Stomach (tissue), 9 donors: ENCODE measurements around the gene RPS5. TPM values are rescaled to one million over a fixed set of nuclear protein-coding genes. Genes with fewer than 3 reads are reported as not detected.
A peak's percentile ranks its signal among the peaks of the same experiment; 100 is the strongest.
"Not testable (repeated sequence)": the region's sequence is repeated elsewhere in the genome, so short reads cannot be mapped to it uniquely, and the experiment has no call there.

Experiments used
- DNase-seq, 2 donors: peaks; one replicate each; pipeline versions ENCODE4 v3.0.0 to v3.0.0-alpha.2; 2013 to 2019
- H3K27ac ChIP-seq, 5 donors: fragments of 200-600 bp in 4 of 5; sonication (generic) in 4 of 5; one replicate each; pipeline ENCODE4 v1.5.1; 2013 to 2019; ENCODE audit warnings: mild to moderate bottlenecking in 1 of 5, moderate library complexity in 1 of 5
- H3K27me3 ChIP-seq, 3 donors: fragments of 200-600 bp; sonication (generic); one replicate each; pipeline ENCODE4 v1.5.1; 2017 to 2019; ENCODE audit warnings: mixed run types in 1 of 3
- H3K36me3 ChIP-seq, 4 donors: fragments of 200-600 bp; sonication (generic); 1 replicate in 3 of 4; 2 replicates in 1 of 4; pipeline ENCODE4 v1.5.1; 2016 to 2019
- H3K4me1 ChIP-seq, 4 donors: fragments of 200-600 bp; sonication (generic); one replicate each; pipeline ENCODE4 v1.5.1; 2016 to 2019
- H3K4me3 ChIP-seq, 4 donors: fragments of 200-600 bp; sonication (generic) in 3 of 4; one replicate each; pipeline ENCODE4 v1.5.1; 2016 to 2019; ENCODE audit warnings: mild to moderate bottlenecking in 1 of 4
- H3K9me3 ChIP-seq, 4 donors: fragments of 200-600 bp; sonication (generic); one replicate each; pipeline ENCODE4 v1.5.1; 2016 to 2019
- EP300 ChIP-seq: sonication (generic); formaldehyde crosslinking; IDR thresholded peaks from one replicate; pipeline ENCODE4 v1.6.1; 2017; ENCODE audit warnings: antibody characterized with exemption
- POLR2A ChIP-seq, 4 donors: fragments of 450-650 bp; IDR thresholded peaks; one replicate each; pipeline ENCODE4 v1.6.1; 2016; ENCODE audit warnings: antibody characterized with exemption in 4 of 4, control low read depth in 2 of 4, mild to moderate bottlenecking in 1 of 4, moderate library complexity in 1 of 4
- POLR2AphosphoS5 ChIP-seq, 3 donors: sonication (generic); formaldehyde crosslinking; IDR thresholded peaks; one replicate each; pipeline ENCODE4 v1.6.1; 2016; ENCODE audit warnings: antibody characterized with exemption in 3 of 3
- WGBS, 5 donors: extraction: QIAGEN DNeasy Blood & Tissue Kit in 3 of 5; methylation state at CpG; one replicate each; pipeline versions ENCODE4 v1.1.5 to v1.1.7; 2013 to 2018; 5-methylcytosine and 5-hydroxymethylcytosine counted together
- intact Hi-C: fragments of 100-400 bp; cut with DNase I; formaldehyde crosslinking; loops from one replicate; pipeline ENCODE4 v1.15.1; 2023; ENCODE audit warnings: low total_unique reads
- polyA plus RNA-seq, 3 donors: library from polyadenylated mRNA; stranded (reverse); fragments of 200-250 nt; gene quantifications; one replicate each; pipeline ENCODE4 v1.2.3, GENCODE V29; 2013
- small RNA-seq, 4 donors: library from RNA; depleted of rRNA; stranded (forward); fragments of <200 nt; gene quantifications; one replicate each; pipeline ENCODE3, GENCODE V24; 2016
- total RNA-seq, 5 donors: library from RNA; depleted of rRNA; stranded (reverse); fragments of >200 nt; gene quantifications; one replicate each; pipeline versions ENCODE4 v1.1.0 to v1.2.3, GENCODE V29; 2014 to 2016
- TF ChIP-seq, protein P1 (sequence below), 7 experiments: fragments of 450-650 bp in 4 of 7; fragments of 200-600 bp in 3 of 7; sonication (generic) in 3 of 7; IDR thresholded peaks; one replicate each; pipeline ENCODE4 v1.5.1; 2016 to 2019; ENCODE audit warnings: antibody characterized with exemption in 7 of 7, control low read depth in 2 of 7, mild to moderate bottlenecking in 1 of 7
- donor health status: healthy with polysubstance abuse.
- donor health status: Bipolar disorder and iron deficiency.
- donor health status: healthy.

RPS5 gene
- total and polyA plus RNA-seq, 8 donors, result 801 to 2,322 (median 1,502) TPM

DNA sequence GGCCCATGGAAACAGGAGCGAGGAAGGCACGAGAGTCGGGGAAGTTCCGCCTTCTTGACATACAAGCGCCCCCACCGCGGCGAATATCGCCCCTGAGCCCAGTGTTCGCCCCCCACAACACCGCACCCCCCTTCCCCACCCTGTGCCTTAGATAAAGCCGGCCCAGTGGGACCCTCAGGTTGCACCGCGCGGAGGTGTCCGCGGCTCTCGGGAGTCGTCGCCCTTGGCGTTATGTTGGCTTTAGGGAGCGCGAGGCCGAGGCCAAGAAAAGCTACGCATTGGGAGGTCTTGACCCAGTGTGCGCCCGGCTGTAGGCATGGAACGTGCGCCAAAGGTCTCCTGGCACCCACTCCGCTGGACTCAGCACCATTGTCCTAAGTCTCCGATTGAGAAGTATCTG lies 53.5 kb downstream of the RPS5 start:
- no peak for DNase-seq
- Histone ChIP-seq H3K9me3 (peaks cover 26 to 53% (median 39%) of the 10 kb centered on the region in 4 donors), H3K27ac (peak overlapping the region; percentile 67 to 88 (median 80)), H3K4me1 (peaks cover 10 to 23% (median 20%) of the 10 kb centered on the region in 4 donors), H3K27me3 (no peaks in the 10 kb centered on the region), H3K36me3 (peaks cover 14 to 30% (median 26%) of the 10 kb centered on the region in 4 donors), H3K4me3 (peak overlapping the region; percentile 70 to 95 (median 72))
- TF ChIP-seq POLR2A (IDR thresholded peaks at IDR 0.05) (no peak), POLR2AphosphoS5 (IDR thresholded peaks at IDR 0.05) (no peak), EP300 (no peak)
- TF ChIP-seq, protein P1, sequence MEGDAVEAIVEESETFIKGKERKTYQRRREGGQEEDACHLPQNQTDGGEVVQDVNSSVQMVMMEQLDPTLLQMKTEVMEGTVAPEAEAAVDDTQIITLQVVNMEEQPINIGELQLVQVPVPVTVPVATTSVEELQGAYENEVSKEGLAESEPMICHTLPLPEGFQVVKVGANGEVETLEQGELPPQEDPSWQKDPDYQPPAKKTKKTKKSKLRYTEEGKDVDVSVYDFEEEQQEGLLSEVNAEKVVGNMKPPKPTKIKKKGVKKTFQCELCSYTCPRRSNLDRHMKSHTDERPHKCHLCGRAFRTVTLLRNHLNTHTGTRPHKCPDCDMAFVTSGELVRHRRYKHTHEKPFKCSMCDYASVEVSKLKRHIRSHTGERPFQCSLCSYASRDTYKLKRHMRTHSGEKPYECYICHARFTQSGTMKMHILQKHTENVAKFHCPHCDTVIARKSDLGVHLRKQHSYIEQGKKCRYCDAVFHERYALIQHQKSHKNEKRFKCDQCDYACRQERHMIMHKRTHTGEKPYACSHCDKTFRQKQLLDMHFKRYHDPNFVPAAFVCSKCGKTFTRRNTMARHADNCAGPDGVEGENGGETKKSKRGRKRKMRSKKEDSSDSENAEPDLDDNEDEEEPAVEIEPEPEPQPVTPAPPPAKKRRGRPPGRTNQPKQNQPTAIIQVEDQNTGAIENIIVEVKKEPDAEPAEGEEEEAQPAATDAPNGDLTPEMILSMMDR (IDR thresholded peaks at IDR 0.05), result no peak
- intact Hi-C loops, result no loop called here
- 12 to 40% (median 20%) methylated on average over 14 to 31 of the region's 31 CpGs for WGBS, 5 donors

DNA sequence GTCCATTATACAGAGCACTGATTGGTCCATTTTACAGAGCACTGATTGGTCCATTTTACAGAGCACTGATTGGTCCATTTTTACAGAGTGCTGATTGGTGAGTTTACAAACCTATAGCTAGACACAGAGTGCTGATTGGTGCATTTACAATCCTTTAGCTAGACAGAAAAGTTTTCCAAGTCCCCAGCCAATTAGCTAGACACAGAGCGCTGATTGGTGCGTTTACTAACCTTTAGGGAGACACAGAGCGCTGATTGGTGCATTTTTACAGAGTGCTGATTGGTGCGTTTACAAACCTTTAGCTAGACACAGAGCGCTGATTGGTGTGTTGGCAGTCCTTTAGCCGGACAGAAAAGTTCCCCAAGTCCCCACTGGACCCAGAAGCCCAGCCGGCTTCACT lies 55.9 kb downstream of the RPS5 start:
- H3K4me3 ChIP-seq, DNase-seq, H3K27ac ChIP-seq, intact Hi-C loops, H3K36me3 ChIP-seq: not testable (repeated sequence)
- H3K27me3 ChIP-seq, result peaks cover 0 to 12% (median 0%) of the 10 kb centered on the region in 3 donors
- peaks cover 10 to 28% (median 14%) of the 10 kb centered on the region in 4 donors for H3K9me3 ChIP-seq
- 84 to 92% (median 89%) methylated on average over 7 of the region's 7 CpGs for WGBS, 5 donors
- H3K4me1 ChIP-seq, result peaks cover 10 to 23% (median 20%) of the 10 kb centered on the region in 4 donors

Small RNA genes lying within 50 kb of the gene (small RNA-seq; reads per million reads assigned to genes)
- gene MIR4754 (0 reads per million in 4 donors), gene RNA5SP473 (0 to 0.20 (median 0.04) reads per million in 4 donors)

Other genes with a start within 250 kb of the RPS5 start
- gene ZNF329, start 236.5 kb upstream of the RPS5 start, total RNA-seq, result 10 to 100 TPM in 1 of 5 donors, 1 to 10 TPM in 3, under 1 TPM in 1; 0.58 to 18.2 (median 4.9) TPM
- gene ZNF329, start 236.5 kb upstream of the RPS5 start, polyA plus RNA-seq, result 1 to 10 TPM; 3.3 to 3.9 (median 3.4) TPM
- gene ZNF274, start 204.2 kb upstream of the RPS5 start, total RNA-seq, result 10 to 100 TPM in 4 of 5 donors, 1 to 10 TPM in 1; 6.2 to 46.9 (median 28.6) TPM
- 10 to 100 TPM in 2 of 3 donors, 1 to 10 TPM in 1; 5.9 to 16.1 (median 12.2) TPM for gene ZNF274, start 204.2 kb upstream of the RPS5 start, polyA plus RNA-seq
- 10 to 100 TPM in 4 of 5 donors, 1 to 10 TPM in 1; 9.6 to 60.7 (median 34.8) TPM for gene ZNF544, start 158.4 kb upstream of the RPS5 start, total RNA-seq
- gene ZNF544, start 158.4 kb upstream of the RPS5 start, polyA plus RNA-seq, result 10 to 100 TPM in 2 of 3 donors, 1 to 10 TPM in 1; 9.5 to 17.7 (median 17.0) TPM
- 1 to 10 TPM; 1.4 to 9.0 (median 4.9) TPM for gene ZNF8, start 108.3 kb upstream of the RPS5 start, total RNA-seq
- 1 to 10 TPM in 1 of 3 donors, under 1 TPM in 2; 0.81 to 1.1 (median 0.95) TPM for gene ZNF8, start 108.3 kb upstream of the RPS5 start, polyA plus RNA-seq
- 10 to 100 TPM; 25.2 to 93.6 (median 48.4) TPM for gene ERVK3-1, start 81.9 kb upstream of the RPS5 start, total RNA-seq
- 10 to 100 TPM; 25.0 to 45.1 (median 35.1) TPM for gene ERVK3-1, start 81.9 kb upstream of the RPS5 start, polyA plus RNA-seq
- 1 to 10 TPM in 3 of 5 donors, under 1 TPM in 1, not detected in 1; 0.45 to 5.2 (median 1.6) TPM for gene ZSCAN22, start 60.3 kb upstream of the RPS5 start, total RNA-seq
- gene ZSCAN22, start 60.3 kb upstream of the RPS5 start, polyA plus RNA-seq, result 1 to 10 TPM in 1 of 3 donors, under 1 TPM in 2; 0.75 to 1.4 (median 0.83) TPM
- 10 to 100 TPM in 1 of 5 donors, 1 to 10 TPM in 2, not detected in 2; 1.1 to 30.9 (median 1.7) TPM for gene A1BG, start 33.8 kb upstream of the RPS5 start, total RNA-seq
- gene A1BG, start 33.8 kb upstream of the RPS5 start, polyA plus RNA-seq, result 10 to 100 TPM; 19.7 to 61.7 (median 33.8) TPM
- 10 to 100 TPM in 1 of 5 donors, 1 to 10 TPM in 2, under 1 TPM in 1, not detected in 1; 0.14 to 12.3 (median 3.2) TPM for gene ZNF497, start 24.5 kb upstream of the RPS5 start, total RNA-seq
- 1 to 10 TPM in 1 of 3 donors, under 1 TPM in 2; 0.12 to 1.0 (median 0.46) TPM for gene ZNF497, start 24.5 kb upstream of the RPS5 start, polyA plus RNA-seq
- 1 to 10 TPM in 4 of 5 donors, not detected in 1; 1.8 to 8.5 (median 2.3) TPM for gene ZNF837, start 6.2 kb upstream of the RPS5 start, total RNA-seq
- gene ZNF837, start 6.2 kb upstream of the RPS5 start, polyA plus RNA-seq, result 1 to 10 TPM; 2.3 to 3.0 (median 2.4) TPM
- gene RNF225, start 8.4 kb downstream of the RPS5 start, total RNA-seq, result not detected
- under 1 TPM in 1 of 3 donors, not detected in 2; 0.13 TPM for gene RNF225, start 8.4 kb downstream of the RPS5 start, polyA plus RNA-seq
- 100 to 1,000 TPM in 1 of 5 donors, 10 to 100 TPM in 2, 1 to 10 TPM in 1, not detected in 1; 5.4 to 114 (median 17.2) TPM for gene ZNF584, start 21.4 kb downstream of the RPS5 start, total RNA-seq
- 10 to 100 TPM in 1 of 3 donors, 1 to 10 TPM in 2; 5.6 to 10.8 (median 6.8) TPM for gene ZNF584, start 21.4 kb downstream of the RPS5 start, polyA plus RNA-seq
- gene ZNF132, start 52.9 kb downstream of the RPS5 start, total RNA-seq, result 1 to 10 TPM; 3.0 to 8.9 (median 6.4) TPM
- 1 to 10 TPM in 2 of 3 donors, under 1 TPM in 1; 0.68 to 1.2 (median 1.1) TPM for gene ZNF132, start 52.9 kb downstream of the RPS5 start, polyA plus RNA-seq
- 10 to 100 TPM in 1 of 5 donors, 1 to 10 TPM in 2, under 1 TPM in 1, not detected in 1; 0.58 to 12.6 (median 6.5) TPM for gene ZNF324B, start 64.4 kb downstream of the RPS5 start, total RNA-seq
- gene ZNF324B, start 64.4 kb downstream of the RPS5 start, polyA plus RNA-seq, result 1 to 10 TPM; 1.6 to 2.3 (median 1.7) TPM
- gene ZNF324, start 79.8 kb downstream of the RPS5 start, total RNA-seq, result 10 to 100 TPM in 1 of 5 donors, 1 to 10 TPM in 4; 5.8 to 11.9 (median 8.5) TPM
- gene ZNF324, start 79.8 kb downstream of the RPS5 start, polyA plus RNA-seq, result 1 to 10 TPM; 1.7 to 3.0 (median 2.3) TPM
- gene ZNF446, start 89.1 kb downstream of the RPS5 start, total RNA-seq, result 10 to 100 TPM in 1 of 5 donors, 1 to 10 TPM in 4; 4.6 to 26.1 (median 5.3) TPM
- gene ZNF446, start 89.1 kb downstream of the RPS5 start, polyA plus RNA-seq, result 10 to 100 TPM in 1 of 3 donors, 1 to 10 TPM in 2; 7.1 to 13.0 (median 9.2) TPM
- gene SLC27A5, start 124.7 kb downstream of the RPS5 start, total RNA-seq, result 1 to 10 TPM in 3 of 5 donors, under 1 TPM in 1, not detected in 1; 0.87 to 3.3 (median 1.3) TPM
- 10 to 100 TPM in 2 of 3 donors, 1 to 10 TPM in 1; 8.4 to 18.4 (median 16.0) TPM for gene SLC27A5, start 124.7 kb downstream of the RPS5 start, polyA plus RNA-seq
- gene ZBTB45, start 132.5 kb downstream of the RPS5 start, total RNA-seq, result 10 to 100 TPM in 3 of 5 donors, 1 to 10 TPM in 1, not detected in 1; 2.4 to 49.0 (median 20.1) TPM
- gene ZBTB45, start 132.5 kb downstream of the RPS5 start, polyA plus RNA-seq, result 1 to 10 TPM; 5.6 to 8.2 (median 6.6) TPM
- 100 to 1,000 TPM in 4 of 5 donors, 10 to 100 TPM in 1; 95.5 to 923 (median 243) TPM for gene TRIM28, start 156.8 kb downstream of the RPS5 start, total RNA-seq
- gene TRIM28, start 156.8 kb downstream of the RPS5 start, polyA plus RNA-seq, result 100 to 1,000 TPM; 143 to 200 (median 171) TPM
- gene CHMP2A, start 167.8 kb downstream of the RPS5 start, total RNA-seq, result 100 to 1,000 TPM in 2 of 5 donors, 10 to 100 TPM in 3; 55.8 to 260 (median 89.0) TPM
- 100 to 1,000 TPM; 195 to 338 (median 235) TPM for gene CHMP2A, start 167.8 kb downstream of the RPS5 start, polyA plus RNA-seq
- gene UBE2M, start 171.3 kb downstream of the RPS5 start, total RNA-seq, result 10 to 100 TPM in 3 of 5 donors, 1 to 10 TPM in 1, not detected in 1; 9.8 to 35.3 (median 27.1) TPM
- gene UBE2M, start 171.3 kb downstream of the RPS5 start, polyA plus RNA-seq, result 10 to 100 TPM; 35.5 to 51.5 (median 41.9) TPM
- 10 to 100 TPM; 14.0 to 84.9 (median 68.3) TPM for gene MZF1, start 186.1 kb downstream of the RPS5 start, total RNA-seq
- gene MZF1, start 186.1 kb downstream of the RPS5 start, polyA plus RNA-seq, result 10 to 100 TPM; 16.1 to 33.2 (median 16.5) TPM